Measurements from ENCODE around the gene IGSF10.

DNA sequence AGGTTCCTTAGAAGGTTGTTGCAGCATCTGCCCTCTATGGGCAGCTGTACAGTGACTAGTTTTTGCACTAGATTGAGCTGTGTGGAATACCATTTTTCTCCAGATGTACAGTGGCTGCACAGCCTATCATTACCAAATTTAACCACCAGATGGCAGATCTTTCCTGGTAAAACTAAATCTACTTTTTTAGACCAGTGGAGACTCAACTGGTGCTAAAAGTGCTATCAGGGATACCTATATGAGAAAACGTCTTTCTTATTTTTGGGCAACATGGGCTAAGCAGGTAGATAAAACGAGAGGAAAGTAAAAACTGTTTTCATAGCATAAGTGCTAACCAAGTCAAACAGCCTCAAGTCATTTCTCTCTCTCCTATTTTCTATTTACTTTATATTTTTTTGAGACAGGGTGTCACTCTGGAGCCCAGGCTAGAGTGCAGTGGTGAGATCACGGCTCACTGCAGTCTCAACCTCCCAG is 21.2 kb downstream of the IGSF10 start:
- TF ChIP-seq ZNF430 (CRISPR knock-in tag; IDR thresholded peaks at IDR 0.05) (no peak), EZH2 (conservative IDR thresholded peaks at IDR 0.05; ENCODE audit: low read depth, low read length) (no peak), NFE2 (CRISPR knock-in tag; IDR thresholded peaks at IDR 0.05) (no peak), CHD2 (IDR thresholded peaks at IDR 0.05; ENCODE audit: low read depth, low read length) (no peak), ZBTB33 (CRISPR knock-in tag; IDR thresholded peaks at IDR 0.05) (no peak), CREB1 (IDR thresholded peaks at IDR 0.05) (no peak), CREB1 (CRISPR knock-in tag; IDR thresholded peaks at IDR 0.05) (no peak), MAX (IDR thresholded peaks at IDR 0.05) (no peak), ZNF609 (CRISPR knock-in tag; IDR thresholded peaks at IDR 0.05; ENCODE audit: borderline replicate concordance) (no peak), ETV6 (CRISPR knock-in tag; conservative IDR thresholded peaks at IDR 0.05) (no peak), MXI1 (IDR thresholded peaks at IDR 0.05; ENCODE audit: borderline replicate concordance, low read depth, low read length) (no peak)
- TF ChIP-seq, protein P1, sequence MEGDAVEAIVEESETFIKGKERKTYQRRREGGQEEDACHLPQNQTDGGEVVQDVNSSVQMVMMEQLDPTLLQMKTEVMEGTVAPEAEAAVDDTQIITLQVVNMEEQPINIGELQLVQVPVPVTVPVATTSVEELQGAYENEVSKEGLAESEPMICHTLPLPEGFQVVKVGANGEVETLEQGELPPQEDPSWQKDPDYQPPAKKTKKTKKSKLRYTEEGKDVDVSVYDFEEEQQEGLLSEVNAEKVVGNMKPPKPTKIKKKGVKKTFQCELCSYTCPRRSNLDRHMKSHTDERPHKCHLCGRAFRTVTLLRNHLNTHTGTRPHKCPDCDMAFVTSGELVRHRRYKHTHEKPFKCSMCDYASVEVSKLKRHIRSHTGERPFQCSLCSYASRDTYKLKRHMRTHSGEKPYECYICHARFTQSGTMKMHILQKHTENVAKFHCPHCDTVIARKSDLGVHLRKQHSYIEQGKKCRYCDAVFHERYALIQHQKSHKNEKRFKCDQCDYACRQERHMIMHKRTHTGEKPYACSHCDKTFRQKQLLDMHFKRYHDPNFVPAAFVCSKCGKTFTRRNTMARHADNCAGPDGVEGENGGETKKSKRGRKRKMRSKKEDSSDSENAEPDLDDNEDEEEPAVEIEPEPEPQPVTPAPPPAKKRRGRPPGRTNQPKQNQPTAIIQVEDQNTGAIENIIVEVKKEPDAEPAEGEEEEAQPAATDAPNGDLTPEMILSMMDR (CRISPR knock-in tag; IDR thresholded peaks at IDR 0.05), result peak; percentile 74
- TF ChIP-seq, protein P2, sequence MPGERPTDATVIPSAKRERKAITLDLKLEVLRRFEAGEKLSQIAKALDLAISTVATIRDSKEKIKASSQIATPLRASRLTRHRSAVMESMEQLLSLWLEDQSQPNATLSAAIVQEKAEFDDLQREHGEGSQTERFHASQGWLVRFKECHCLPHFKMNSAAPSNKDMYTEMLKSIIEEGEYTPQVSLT (CRISPR knock-in tag; IDR thresholded peaks at IDR 0.05; ENCODE audit: borderline replicate concordance, low read depth), result no peak
- TF ChIP-seq, protein P3, sequence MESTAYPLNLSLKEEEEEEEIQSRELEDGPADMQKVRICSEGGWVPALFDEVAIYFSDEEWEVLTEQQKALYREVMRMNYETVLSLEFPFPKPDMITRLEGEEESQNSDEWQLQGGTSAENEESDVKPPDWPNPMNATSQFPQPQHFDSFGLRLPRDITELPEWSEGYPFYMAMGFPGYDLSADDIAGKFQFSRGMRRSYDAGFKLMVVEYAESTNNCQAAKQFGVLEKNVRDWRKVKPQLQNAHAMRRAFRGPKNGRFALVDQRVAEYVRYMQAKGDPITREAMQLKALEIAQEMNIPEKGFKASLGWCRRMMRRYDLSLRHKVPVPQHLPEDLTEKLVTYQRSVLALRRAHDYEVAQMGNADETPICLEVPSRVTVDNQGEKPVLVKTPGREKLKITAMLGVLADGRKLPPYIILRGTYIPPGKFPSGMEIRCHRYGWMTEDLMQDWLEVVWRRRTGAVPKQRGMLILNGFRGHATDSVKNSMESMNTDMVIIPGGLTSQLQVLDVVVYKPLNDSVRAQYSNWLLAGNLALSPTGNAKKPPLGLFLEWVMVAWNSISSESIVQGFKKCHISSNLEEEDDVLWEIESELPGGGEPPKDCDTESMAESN (CRISPR knock-in tag; conservative IDR thresholded peaks at IDR 0.05), result no peak
- TF ChIP-seq, protein P4, sequence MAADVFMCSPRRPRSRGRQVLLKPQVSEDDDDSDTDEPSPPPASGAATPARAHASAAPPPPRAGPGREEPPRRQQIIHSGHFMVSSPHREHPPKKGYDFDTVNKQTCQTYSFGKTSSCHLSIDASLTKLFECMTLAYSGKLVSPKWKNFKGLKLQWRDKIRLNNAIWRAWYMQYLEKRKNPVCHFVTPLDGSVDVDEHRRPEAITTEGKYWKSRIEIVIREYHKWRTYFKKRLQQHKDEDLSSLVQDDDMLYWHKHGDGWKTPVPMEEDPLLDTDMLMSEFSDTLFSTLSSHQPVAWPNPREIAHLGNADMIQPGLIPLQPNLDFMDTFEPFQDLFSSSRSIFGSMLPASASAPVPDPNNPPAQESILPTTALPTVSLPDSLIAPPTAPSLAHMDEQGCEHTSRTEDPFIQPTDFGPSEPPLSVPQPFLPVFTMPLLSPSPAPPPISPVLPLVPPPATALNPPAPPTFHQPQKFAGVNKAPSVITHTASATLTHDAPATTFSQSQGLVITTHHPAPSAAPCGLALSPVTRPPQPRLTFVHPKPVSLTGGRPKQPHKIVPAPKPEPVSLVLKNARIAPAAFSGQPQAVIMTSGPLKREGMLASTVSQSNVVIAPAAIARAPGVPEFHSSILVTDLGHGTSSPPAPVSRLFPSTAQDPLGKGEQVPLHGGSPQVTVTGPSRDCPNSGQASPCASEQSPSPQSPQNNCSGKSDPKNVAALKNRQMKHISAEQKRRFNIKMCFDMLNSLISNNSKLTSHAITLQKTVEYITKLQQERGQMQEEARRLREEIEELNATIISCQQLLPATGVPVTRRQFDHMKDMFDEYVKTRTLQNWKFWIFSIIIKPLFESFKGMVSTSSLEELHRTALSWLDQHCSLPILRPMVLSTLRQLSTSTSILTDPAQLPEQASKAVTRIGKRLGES (CRISPR knock-in tag; IDR thresholded peaks at IDR 0.05; ENCODE audit: borderline replicate concordance), result no peak

Measured in HepG2 (cell line).